Neural progenitor cell (in vitro differentiated cells): ENCODE measurements around the gene AMPH. TPM values are rescaled to one million over a fixed set of nuclear protein-coding genes. Genes with fewer than 3 reads are reported as not detected.

ENCODE experiments used
- DNase-seq: peaks from one replicate; pipeline ENCODE4 v3.0.0-alpha.2; 2016; ENCODE audit warnings: low spot score
- H2AFZ ChIP-seq: fragments of 200-600 bp; sonication (generic); replicated peaks from 2 replicates; pipeline ENCODE4 v1.6.1; 2016; ENCODE audit warnings: antibody characterized with exemption
- H3F3A ChIP-seq: fragments of 200-600 bp; sonication (generic); 2 replicates; pipeline ENCODE4 v1.6.1; 2016; ENCODE audit warnings: antibody characterized with exemption, low read depth
- H3K27ac ChIP-seq: fragments of 200-600 bp; sonication (generic); 2 replicates; pipeline ENCODE4 v1.5.1; 2016; ENCODE audit warnings: mild to moderate bottlenecking
- H3K27me3 ChIP-seq: fragments of 200-600 bp; sonication (generic); 2 replicates; pipeline ENCODE4 v1.6.1; 2016; ENCODE audit warnings: mild to moderate bottlenecking, moderate library complexity
- H3K36me3 ChIP-seq: fragments of 200-600 bp; sonication (generic); 2 replicates; pipeline ENCODE4 v1.5.1; 2016
- H3K4me1 ChIP-seq: fragments of 200-600 bp; sonication (generic); 2 replicates; pipeline ENCODE4 v1.6.1; 2016; ENCODE audit warnings: mixed run types
- H3K4me2 ChIP-seq: fragments of 200-600 bp; sonication (generic); 2 replicates; pipeline ENCODE4 v1.6.1; 2016
- H3K4me3 ChIP-seq: fragments of 200-600 bp; sonication (generic); 2 replicates; pipeline ENCODE4 v1.5.1; 2016
- H3K79me2 ChIP-seq: fragments of 200-600 bp; sonication (generic); 2 replicates; pipeline ENCODE4 v1.6.1; 2016; ENCODE audit warnings: low read depth
- H3K9ac ChIP-seq: fragments of 200-600 bp; sonication (generic); 2 replicates; pipeline ENCODE4 v1.6.1; 2016
- H3K9me3 ChIP-seq: fragments of 200-600 bp; sonication (generic); 2 replicates; pipeline ENCODE4 v1.5.1; 2016; ENCODE audit warnings: low read depth
- H4K20me1 ChIP-seq: fragments of 200-600 bp; sonication (generic); 2 replicates; pipeline ENCODE4 v1.6.1; 2016; ENCODE audit warnings: low read depth
- H3K27ac Mint-ChIP-seq: 3 replicates; pipeline ENCODE4 v1.8.0; 2021; ENCODE audit warnings: mixed read lengths
- H3K27me3 Mint-ChIP-seq: 2 replicates; pipeline ENCODE4 v1.8.0; 2022; ENCODE audit warnings: low read depth, mild to moderate bottlenecking, inconsistent platforms, moderate library complexity, mixed read lengths; ENCODE audit not compliant: insufficient read depth
- H3K36me3 Mint-ChIP-seq: 3 replicates; pipeline ENCODE4 v1.8.0; 2021; ENCODE audit warnings: mixed read lengths
- H3K4me1 Mint-ChIP-seq: 3 replicates; pipeline ENCODE4 v1.8.0; 2021; ENCODE audit warnings: mixed read lengths
- H3K4me3 Mint-ChIP-seq: 3 replicates; pipeline ENCODE4 v1.8.0; 2021; ENCODE audit warnings: mild to moderate bottlenecking, moderate library complexity, mixed read lengths
- H3K9me3 Mint-ChIP-seq: 3 replicates; pipeline ENCODE4 v1.8.0; 2020; ENCODE audit warnings: mixed read lengths
- CTCF ChIP-seq: fragments of 200-600 bp; sonication (generic); IDR thresholded peaks from 2 replicates; pipeline ENCODE4 v1.5.1; 2017; ENCODE audit warnings: antibody characterized with exemption, mild to moderate bottlenecking
- EZH2 ChIP-seq: fragments of 200-600 bp; sonication (generic); IDR thresholded peaks from 2 replicates; pipeline ENCODE4 v1.6.1; 2017; ENCODE audit warnings: antibody characterized with exemption, mild to moderate bottlenecking, moderate library complexity
- EZH2phosphoT487 ChIP-seq: fragments of 200-600 bp; sonication (generic); IDR thresholded peaks from 2 replicates; pipeline ENCODE4 v1.6.1; 2017; ENCODE audit warnings: antibody characterized with exemption
- total RNA-seq: library from RNA; depleted of rRNA; stranded (reverse); fragments of >200 nt; gene quantifications from 2 replicates; pipeline ENCODE4 v1.2.3, GENCODE V29; 2015; ENCODE audit warnings: low replicate concordance

Gene AMPH
- total RNA-seq, 1 donor from 2014 or later: 21.2 TPM

DNA sequence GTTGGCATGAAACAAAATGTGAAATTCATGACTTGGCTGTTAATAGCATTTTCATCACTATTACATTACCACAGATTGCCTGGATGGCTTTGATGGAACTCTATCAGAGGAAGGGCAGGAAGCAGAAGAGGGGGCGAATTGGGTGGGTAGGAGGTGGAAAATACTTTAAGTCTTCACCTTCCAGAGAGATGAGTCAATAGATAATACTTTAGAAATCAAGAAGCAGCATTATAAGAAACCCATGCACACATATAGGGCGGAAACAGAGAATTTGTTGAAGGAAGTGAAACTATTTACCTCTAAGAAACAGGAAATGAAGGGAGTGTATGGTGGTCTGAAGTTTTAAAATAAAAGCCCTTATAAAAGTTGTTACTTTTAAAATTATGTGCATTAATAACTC lies 205.7 kb downstream of the AMPH start:
- Histone ChIP-seq H3F3A (no peaks in the 10 kb centered on the region), H3K36me3 (no peaks in the 10 kb centered on the region), H3K9me3 (no peaks in the 10 kb centered on the region), H3K79me2 (no peaks in the 10 kb centered on the region), H3K4me3 (no peak overlapping the region), H2AFZ (no peak overlapping the region), H3K4me2 (no peak overlapping the region), H4K20me1 (no peaks in the 10 kb centered on the region), H3K9ac (no peak overlapping the region), H3K27me3 (no peaks in the 10 kb centered on the region), H3K4me1 (no peaks in the 10 kb centered on the region), H3K27ac (no peak overlapping the region)
- H3K4me3 Mint-ChIP-seq: no peak overlapping the region
- H3K36me3 Mint-ChIP-seq: peaks cover 14% of the 10 kb centered on the region
- no peak overlapping the region for H3K27ac Mint-ChIP-seq
- no peaks in the 10 kb centered on the region for H3K4me1 Mint-ChIP-seq
- TF ChIP-seq EZH2 (no peak), CTCF (no peak), EZH2phosphoT487 (no peak)
- peaks cover 3% of the 10 kb centered on the region for H3K27me3 Mint-ChIP-seq
- no peaks in the 10 kb centered on the region for H3K9me3 Mint-ChIP-seq
- DNase-seq: no peak

DNA sequence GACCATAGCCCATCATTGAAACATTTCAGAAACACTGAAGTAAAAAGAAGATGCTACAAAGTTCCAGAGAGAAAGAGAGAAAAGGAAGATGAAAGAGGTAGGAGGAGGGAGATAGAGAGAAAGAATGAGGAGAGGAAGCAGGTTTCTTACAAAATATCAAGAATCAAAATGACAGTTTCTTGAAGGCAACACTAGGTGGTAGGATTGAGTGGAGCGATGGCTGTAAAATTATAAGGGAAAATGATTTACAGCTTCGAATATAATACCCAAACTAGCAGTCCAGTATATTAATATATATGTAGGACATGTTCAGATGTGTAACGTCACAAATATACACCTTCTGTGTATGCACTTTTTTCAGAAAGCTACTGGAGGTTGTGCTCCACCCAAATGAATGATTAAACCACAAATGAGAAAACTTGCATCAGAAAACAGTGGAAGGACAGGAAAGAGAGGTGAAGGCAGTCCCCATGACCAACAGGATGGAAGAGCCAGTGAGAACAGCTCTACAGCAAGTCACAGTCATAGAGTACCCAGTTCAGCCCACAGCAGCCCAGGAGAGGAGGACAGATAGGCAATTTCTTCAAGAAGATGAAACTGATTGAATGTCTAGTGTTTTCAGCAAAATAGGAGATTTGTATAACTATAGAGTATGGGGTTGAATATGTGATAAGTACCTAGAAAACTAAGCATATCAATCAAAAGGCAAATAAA lies 206.3 kb downstream of the AMPH start:
- Histone ChIP-seq H3K4me3 (no peak overlapping the region), H3K27ac (no peak overlapping the region), H3F3A (no peaks in the 10 kb centered on the region), H3K79me2 (no peaks in the 10 kb centered on the region), H3K36me3 (no peaks in the 10 kb centered on the region), H3K9ac (no peak overlapping the region), H3K4me2 (no peak overlapping the region), H2AFZ (no peak overlapping the region), H4K20me1 (no peaks in the 10 kb centered on the region), H3K27me3 (no peaks in the 10 kb centered on the region), H3K4me1 (no peaks in the 10 kb centered on the region), H3K9me3 (no peaks in the 10 kb centered on the region)
- Mint-ChIP-seq H3K4me3 (no peak overlapping the region), H3K27ac (no peak overlapping the region), H3K36me3 (peaks cover 9% of the 10 kb centered on the region), H3K9me3 (no peaks in the 10 kb centered on the region), H3K4me1 (no peaks in the 10 kb centered on the region), H3K27me3 (peaks cover 3% of the 10 kb centered on the region)
- TF ChIP-seq CTCF (peak; percentile 12), EZH2 (no peak)
- no peak for DNase-seq

DNA sequence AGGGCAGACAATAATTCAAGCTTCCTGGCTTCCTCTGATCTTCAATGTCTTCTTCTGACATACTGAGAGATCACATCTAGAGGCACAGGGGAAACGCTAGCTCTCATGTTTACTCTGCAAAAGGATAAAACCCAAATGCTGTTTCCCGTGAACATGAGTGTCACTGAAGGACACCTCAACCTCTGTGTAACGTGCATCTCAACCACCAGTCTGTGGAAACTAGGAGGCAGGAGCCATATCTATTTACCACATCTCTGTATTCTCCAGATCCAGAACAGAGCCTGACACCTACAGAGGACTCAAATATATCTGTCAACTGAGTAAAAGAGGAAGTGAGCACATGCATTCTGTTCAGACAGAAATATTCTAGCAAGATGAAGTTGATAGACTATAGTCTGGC lies 217.4 kb downstream of the AMPH start:
- Mint-ChIP-seq H3K27ac (no peak overlapping the region), H3K36me3 (peaks cover 2% of the 10 kb centered on the region), H3K9me3 (no peaks in the 10 kb centered on the region), H3K4me3 (no peak overlapping the region), H3K27me3 (peaks cover 4% of the 10 kb centered on the region), H3K4me1 (peaks cover 11% of the 10 kb centered on the region)
- H3K4me2 ChIP-seq: no peak overlapping the region
- no peaks in the 10 kb centered on the region for H4K20me1 ChIP-seq
- no peak overlapping the region for H3K9ac ChIP-seq
- H3K4me3 ChIP-seq: no peak overlapping the region
- H3K27ac ChIP-seq: no peak overlapping the region
- H2AFZ ChIP-seq: no peak overlapping the region
- no peak for DNase-seq
- no peaks in the 10 kb centered on the region for H3K4me1 ChIP-seq
- H3F3A ChIP-seq: no peaks in the 10 kb centered on the region
- H3K9me3 ChIP-seq: no peaks in the 10 kb centered on the region
- no peak for TF ChIP-seq EZH2
- no peak for TF ChIP-seq EZH2phosphoT487
- TF ChIP-seq CTCF: no peak
- H3K27me3 ChIP-seq: no peaks in the 10 kb centered on the region
- no peaks in the 10 kb centered on the region for H3K36me3 ChIP-seq
- no peaks in the 10 kb centered on the region for H3K79me2 ChIP-seq
